ENCODE measurements around the gene ETFA.

DNA sequence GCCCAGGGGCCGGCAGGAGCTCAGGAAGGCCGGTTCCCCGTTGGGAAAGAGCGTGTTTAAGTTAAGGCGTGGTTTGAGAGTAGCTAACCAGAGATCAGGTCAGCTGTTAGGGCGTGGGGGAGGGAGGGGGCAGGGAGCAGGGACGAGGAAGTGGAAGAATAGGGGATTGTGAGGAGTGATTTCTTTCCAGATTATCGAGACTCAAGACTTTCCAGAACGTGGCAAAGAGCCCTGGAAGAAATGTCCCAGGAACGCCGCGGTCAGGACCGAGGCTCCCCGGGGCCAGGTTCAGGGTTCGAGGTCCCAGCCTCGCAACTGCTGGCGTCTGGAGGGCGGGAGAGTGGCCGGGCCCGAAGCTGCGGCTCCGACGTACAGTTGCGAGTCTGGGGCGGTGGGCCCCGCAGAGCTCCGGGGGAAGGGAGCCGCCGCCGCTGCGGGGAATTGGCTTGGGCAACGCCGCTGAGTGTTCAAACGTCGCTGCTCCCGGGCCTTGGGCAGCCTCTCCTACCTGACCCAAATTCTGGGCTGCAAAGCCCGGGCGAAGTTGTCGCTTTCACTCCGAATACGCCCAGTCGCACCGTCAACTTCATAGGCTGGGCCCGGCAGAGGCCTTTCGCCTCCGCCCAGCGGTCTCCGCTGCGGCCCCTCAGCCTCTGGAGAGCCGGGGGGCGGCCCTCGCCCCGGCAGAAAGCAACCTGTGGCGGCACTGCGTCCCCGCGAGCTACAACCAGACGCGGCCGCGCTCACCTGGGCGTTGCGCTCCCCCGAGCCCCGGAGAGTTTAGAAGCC is 34.8 kb upstream of the ETFA start:
- TF ChIP-seq POLR2A (IDR thresholded peaks at IDR 0.05; ENCODE audit: low read length) (no peak), GATA1 (IDR thresholded peaks at IDR 0.05; ENCODE audit: low read depth, low read length) (no peak)

Measured in erythroblast (primary cell).